ENCODE results near the gene RRAS2. TPM values are rescaled to one million over a fixed set of nuclear protein-coding genes. Genes with fewer than 3 reads are reported as not detected.

The RRAS2 gene
- total RNA-seq, 5 donors from 2014 or later (not counting 1 experiment from before 2014, with no cell fraction given): 17.9 to 30.2 (median 18.5) TPM

GRCh38 chr11:14393889-14394288, 34.9 kb upstream of the RRAS2 start:
- H3K9me3 ChIP-seq: no peaks in the 10 kb centered on the region
- H3K27ac ChIP-seq (ENCODE audit: low read length): no peak overlapping the region
- peak in 3 of 4 experiments; percentile 31 to 60 (median 54) for ATAC-seq (replicated peaks in 1 of 4)
- WGBS (ENCODE audit: insufficient coverage): no CpG with 5 or more reads among the region's 6 CpGs
- H3K4me1 ChIP-seq (ENCODE audit: control insufficient read depth in 1 of 2, extremely low read depth in 1 of 2, insufficient read depth in 2 of 2, low read length in 2 of 2): peaks cover 0 to 11% of the 10 kb centered on the region in 2 experiments
- H3K4me3 ChIP-seq (ENCODE audit: control insufficient read depth in 1 of 2, extremely low read depth in 1 of 2, low read length in 1 of 2): no peak overlapping the region
- Mint-ChIP-seq H3K27ac (no peak overlapping the region), H3K4me3 (no peak overlapping the region), H3K36me3 (no peaks in the 10 kb centered on the region), H3K27me3 (no peaks in the 10 kb centered on the region), H3K4me1 (peaks cover 4 to 6% (median 5%) of the 10 kb centered on the region in 3 donors), H3K9me3 (no peaks in the 10 kb centered on the region)
- ChIA-PET POLR2A (no interaction called here), CTCF (interaction anchor here in 1 of 2 donors (0.6 kb wide), 1 partner anchor 61 kb away, joined by 3 read pairs; no protein-coding TSS in a partner anchor)
- no peaks in the 10 kb centered on the region for H3K27me3 ChIP-seq (replicated peaks in 1 of 2; ENCODE audit: control insufficient read depth in 2 of 2, extremely low read depth in 1 of 2, insufficient read depth in 2 of 2, low read length in 1 of 2)
- DNase-seq: peak in 9 of 35 experiments; percentile 2 to 19 (median 12)
- H3K36me3 ChIP-seq (ENCODE audit: control insufficient read depth in 2 of 2, extremely low read depth in 1 of 2, insufficient read depth in 1 of 2, low read length in 1 of 2): no peaks in the 10 kb centered on the region

- H3K27ac Mint-ChIP-seq: no peak overlapping the region
- ATAC-seq (replicated peaks in 1 of 4): no peak
Observed at GRCh38 chr11:14393129-14393528, 34.1 kb upstream of the RRAS2 start.

GRCh38 chr11:14390669-14391068, 31.7 kb upstream of the RRAS2 start:
- ATAC-seq (replicated peaks in 1 of 4) (no peak), DNase-seq (no peak)
- ChIA-PET POLR2A (interaction anchor here in 1 of 2 donors (0.7 kb wide), 1 partner anchor 9 kb away, joined by 5 read pairs; no protein-coding TSS in a partner anchor), CTCF (no interaction called here)
- H3K4me3 ChIP-seq (ENCODE audit: control insufficient read depth in 1 of 2, extremely low read depth in 1 of 2, low read length in 1 of 2): no peak overlapping the region
- H3K27ac ChIP-seq (ENCODE audit: low read length): no peak overlapping the region
- no peak overlapping the region for H3K27ac Mint-ChIP-seq
- no CpG with 5 or more reads among the region's 1 CpG for WGBS (ENCODE audit: insufficient coverage)
- H3K27me3 Mint-ChIP-seq: no peaks in the 10 kb centered on the region
- H3K9me3 Mint-ChIP-seq: no peaks in the 10 kb centered on the region
- peaks cover 4 to 6% (median 5%) of the 10 kb centered on the region in 3 donors for H3K4me1 Mint-ChIP-seq
- H3K4me1 ChIP-seq (ENCODE audit: control insufficient read depth in 1 of 2, extremely low read depth in 1 of 2, insufficient read depth in 2 of 2, low read length in 2 of 2): peaks cover 0 to 11% of the 10 kb centered on the region in 2 experiments
- H3K36me3 ChIP-seq (ENCODE audit: control insufficient read depth in 2 of 2, extremely low read depth in 1 of 2, insufficient read depth in 1 of 2, low read length in 1 of 2): no peaks in the 10 kb centered on the region
- H3K4me3 Mint-ChIP-seq: no peak overlapping the region
- no peaks in the 10 kb centered on the region for H3K27me3 ChIP-seq (replicated peaks in 1 of 2; ENCODE audit: control insufficient read depth in 2 of 2, extremely low read depth in 1 of 2, insufficient read depth in 2 of 2, low read length in 1 of 2)
- no peaks in the 10 kb centered on the region for H3K36me3 Mint-ChIP-seq
- H3K9me3 ChIP-seq: no peaks in the 10 kb centered on the region

More at GRCh38 chr11:14393129-14393528, 34.1 kb upstream of the RRAS2 start:
- H3K27me3 Mint-ChIP-seq: no peaks in the 10 kb centered on the region
- H3K9me3 Mint-ChIP-seq: no peaks in the 10 kb centered on the region
- peaks cover 4 to 6% (median 5%) of the 10 kb centered on the region in 3 donors for H3K4me1 Mint-ChIP-seq
- Histone ChIP-seq H3K9me3 (no peaks in the 10 kb centered on the region), H3K27ac (ENCODE audit: low read length) (no peak overlapping the region), H3K36me3 (ENCODE audit: control insufficient read depth in 2 of 2, extremely low read depth in 1 of 2, insufficient read depth in 1 of 2, low read length in 1 of 2) (no peaks in the 10 kb centered on the region), H3K4me3 (ENCODE audit: control insufficient read depth in 1 of 2, extremely low read depth in 1 of 2, low read length in 1 of 2) (no peak overlapping the region), H3K4me1 (ENCODE audit: control insufficient read depth in 1 of 2, extremely low read depth in 1 of 2, insufficient read depth in 2 of 2, low read length in 2 of 2) (peaks cover 0 to 11% of the 10 kb centered on the region in 2 experiments), H3K27me3 (replicated peaks in 1 of 2; ENCODE audit: control insufficient read depth in 2 of 2, extremely low read depth in 1 of 2, insufficient read depth in 2 of 2, low read length in 1 of 2) (no peaks in the 10 kb centered on the region)
- H3K36me3 Mint-ChIP-seq: no peaks in the 10 kb centered on the region
- WGBS (ENCODE audit: insufficient coverage): 100% methylated on average over 3 of the region's 5 CpGs
- DNase-seq: no peak
- POLR2A ChIA-PET: no interaction called here
- CTCF ChIA-PET: no interaction called here
- no peak overlapping the region for H3K4me3 Mint-ChIP-seq

GRCh38 chr11:14388352-14388751, 29.4 kb upstream of the RRAS2 start:
- Histone ChIP-seq H3K9me3 (no peaks in the 10 kb centered on the region), H3K27ac (ENCODE audit: low read length) (no peak overlapping the region), H3K27me3 (replicated peaks in 1 of 2; ENCODE audit: control insufficient read depth in 2 of 2, extremely low read depth in 1 of 2, insufficient read depth in 2 of 2, low read length in 1 of 2) (no peaks in the 10 kb centered on the region), H3K4me3 (ENCODE audit: control insufficient read depth in 1 of 2, extremely low read depth in 1 of 2, low read length in 1 of 2) (no peak overlapping the region), H3K36me3 (ENCODE audit: control insufficient read depth in 2 of 2, extremely low read depth in 1 of 2, insufficient read depth in 1 of 2, low read length in 1 of 2) (no peaks in the 10 kb centered on the region), H3K4me1 (ENCODE audit: control insufficient read depth in 1 of 2, extremely low read depth in 1 of 2, insufficient read depth in 2 of 2, low read length in 2 of 2) (peaks cover 0 to 2% of the 10 kb centered on the region in 2 experiments)
- Mint-ChIP-seq H3K27ac (no peak overlapping the region), H3K4me1 (no peaks in the 10 kb centered on the region), H3K9me3 (no peaks in the 10 kb centered on the region), H3K4me3 (no peak overlapping the region), H3K27me3 (no peaks in the 10 kb centered on the region), H3K36me3 (no peaks in the 10 kb centered on the region)
- CTCF ChIA-PET: no interaction called here
- no peak for DNase-seq
- ATAC-seq (replicated peaks in 1 of 4): no peak
- 74% methylated on average over 3 of the region's 4 CpGs for WGBS (ENCODE audit: insufficient coverage)
- POLR2A ChIA-PET: no interaction called here

GRCh38 chr11:14386895-14387480, 28.0 kb upstream of the RRAS2 start:
- Mint-ChIP-seq H3K4me1 (no peaks in the 10 kb centered on the region), H3K27ac (no peak overlapping the region), H3K27me3 (no peaks in the 10 kb centered on the region), H3K36me3 (no peaks in the 10 kb centered on the region), H3K4me3 (no peak overlapping the region), H3K9me3 (no peaks in the 10 kb centered on the region)
- POLR2A ChIA-PET: interaction anchor here (0.5 to 0.6 kb wide), 2 partner anchors 8 to 919 kb away, joined by 6 to 9 read pairs; no protein-coding TSS in a partner anchor
- Histone ChIP-seq H3K4me1 (ENCODE audit: control insufficient read depth in 1 of 2, extremely low read depth in 1 of 2, insufficient read depth in 2 of 2, low read length in 2 of 2) (no peaks in the 10 kb centered on the region), H3K9me3 (no peaks in the 10 kb centered on the region), H3K36me3 (ENCODE audit: control insufficient read depth in 2 of 2, extremely low read depth in 1 of 2, insufficient read depth in 1 of 2, low read length in 1 of 2) (no peaks in the 10 kb centered on the region), H3K4me3 (ENCODE audit: control insufficient read depth in 1 of 2, extremely low read depth in 1 of 2, low read length in 1 of 2) (no peak overlapping the region), H3K27ac (ENCODE audit: low read length) (no peak overlapping the region), H3K27me3 (replicated peaks in 1 of 2; ENCODE audit: control insufficient read depth in 2 of 2, extremely low read depth in 1 of 2, insufficient read depth in 2 of 2, low read length in 1 of 2) (no peaks in the 10 kb centered on the region)
- 76% methylated on average over 4 of the region's 4 CpGs for WGBS (ENCODE audit: insufficient coverage)
- no peak for ATAC-seq (replicated peaks in 1 of 4)
- peak in 1 of 35 experiments; percentile 25 for DNase-seq
- CTCF ChIA-PET: interaction anchor here in 1 of 2 donors (0.6 kb wide), 1 partner anchor 44 kb away, joined by 3 read pairs; no protein-coding TSS in a partner anchor

- H3K27ac Mint-ChIP-seq: no peak overlapping the region
- no peaks in the 10 kb centered on the region for H3K36me3 ChIP-seq (ENCODE audit: control insufficient read depth in 2 of 2, extremely low read depth in 1 of 2, insufficient read depth in 1 of 2, low read length in 1 of 2)
- peaks cover 0 to under 1% of the 10 kb centered on the region in 2 experiments for H3K4me1 ChIP-seq (ENCODE audit: control insufficient read depth in 1 of 2, extremely low read depth in 1 of 2, insufficient read depth in 2 of 2, low read length in 2 of 2)
- no peaks in the 10 kb centered on the region for H3K36me3 Mint-ChIP-seq
- CTCF ChIA-PET: no interaction called here
- POLR2A ChIA-PET: interaction anchor here (0.5 to 0.6 kb wide), 2 partner anchors 8 to 918 kb away, joined by 6 to 9 read pairs; no protein-coding TSS in a partner anchor
- no peaks in the 10 kb centered on the region for H3K9me3 Mint-ChIP-seq
- H3K27ac ChIP-seq (ENCODE audit: low read length): no peak overlapping the region
- no peak for ATAC-seq (replicated peaks in 1 of 4)
- H3K27me3 ChIP-seq (replicated peaks in 1 of 2; ENCODE audit: control insufficient read depth in 2 of 2, extremely low read depth in 1 of 2, insufficient read depth in 2 of 2, low read length in 1 of 2): peaks cover 0 to 3% of the 10 kb centered on the region in 2 experiments
- no peak overlapping the region for H3K4me3 ChIP-seq (ENCODE audit: control insufficient read depth in 1 of 2, extremely low read depth in 1 of 2, low read length in 1 of 2)
- H3K4me1 Mint-ChIP-seq: peaks cover 0 to 6% (median 4%) of the 10 kb centered on the region in 3 donors
- H3K4me3 Mint-ChIP-seq: no peak overlapping the region
- H3K9me3 ChIP-seq: no peaks in the 10 kb centered on the region
- H3K27me3 Mint-ChIP-seq: peaks cover 4 to 6% of the 10 kb centered on the region in 2 donors
- no peak for DNase-seq
Observed at GRCh38 chr11:14386081-14386480, 27.1 kb upstream of the RRAS2 start.

Data from T-cell (primary cell).